LNCAP (cell line): ENCODE data around the gene PYCR2.

Experiments
- TF ChIP-seq, protein P1 (sequence below): fragments of 450-650 bp; IDR thresholded peaks from 2 replicates; pipeline ENCODE4 v1.5.1; 2017; ENCODE audit warnings: mild to moderate bottlenecking

The PYCR2 gene

DNA sequence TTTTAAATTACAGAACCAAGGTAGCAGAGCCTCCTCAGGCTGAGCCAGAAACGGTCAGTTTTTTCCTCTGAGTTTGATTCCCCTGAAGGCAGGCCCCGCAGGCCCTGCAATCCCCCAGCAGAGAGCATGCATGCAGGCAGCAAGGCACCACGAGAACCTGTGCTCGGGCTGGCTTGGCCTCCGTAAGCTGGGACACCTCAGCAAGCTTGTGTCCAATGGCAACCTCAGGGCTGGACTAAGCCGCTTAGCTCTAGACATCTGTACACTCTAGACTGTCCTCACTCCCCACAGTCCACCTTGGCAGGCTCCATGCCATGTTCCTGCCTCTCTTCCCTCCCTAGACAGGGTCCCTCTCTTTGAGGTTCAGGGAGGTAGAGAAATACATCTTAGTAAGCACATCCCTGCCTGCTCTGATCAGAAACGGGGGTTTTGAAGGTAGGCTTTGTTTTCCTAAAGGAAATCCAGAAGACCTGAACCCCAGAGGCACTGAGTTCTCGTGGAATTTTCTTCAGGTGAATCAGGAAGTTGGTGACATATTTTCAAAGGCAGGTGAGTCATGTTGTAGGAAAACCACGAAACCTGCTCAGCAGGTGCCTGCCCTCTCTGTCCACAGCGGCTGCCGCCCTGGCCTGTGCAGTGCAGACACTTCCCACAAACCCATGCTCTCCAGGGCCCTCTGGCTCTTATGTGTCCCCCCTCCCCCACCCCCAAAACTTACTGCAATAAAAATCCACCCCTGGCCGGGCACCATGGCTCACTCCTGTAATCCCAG is 48.8 kb downstream of the PYCR2 start:
- TF ChIP-seq, protein P1, sequence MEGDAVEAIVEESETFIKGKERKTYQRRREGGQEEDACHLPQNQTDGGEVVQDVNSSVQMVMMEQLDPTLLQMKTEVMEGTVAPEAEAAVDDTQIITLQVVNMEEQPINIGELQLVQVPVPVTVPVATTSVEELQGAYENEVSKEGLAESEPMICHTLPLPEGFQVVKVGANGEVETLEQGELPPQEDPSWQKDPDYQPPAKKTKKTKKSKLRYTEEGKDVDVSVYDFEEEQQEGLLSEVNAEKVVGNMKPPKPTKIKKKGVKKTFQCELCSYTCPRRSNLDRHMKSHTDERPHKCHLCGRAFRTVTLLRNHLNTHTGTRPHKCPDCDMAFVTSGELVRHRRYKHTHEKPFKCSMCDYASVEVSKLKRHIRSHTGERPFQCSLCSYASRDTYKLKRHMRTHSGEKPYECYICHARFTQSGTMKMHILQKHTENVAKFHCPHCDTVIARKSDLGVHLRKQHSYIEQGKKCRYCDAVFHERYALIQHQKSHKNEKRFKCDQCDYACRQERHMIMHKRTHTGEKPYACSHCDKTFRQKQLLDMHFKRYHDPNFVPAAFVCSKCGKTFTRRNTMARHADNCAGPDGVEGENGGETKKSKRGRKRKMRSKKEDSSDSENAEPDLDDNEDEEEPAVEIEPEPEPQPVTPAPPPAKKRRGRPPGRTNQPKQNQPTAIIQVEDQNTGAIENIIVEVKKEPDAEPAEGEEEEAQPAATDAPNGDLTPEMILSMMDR: no peak

DNA sequence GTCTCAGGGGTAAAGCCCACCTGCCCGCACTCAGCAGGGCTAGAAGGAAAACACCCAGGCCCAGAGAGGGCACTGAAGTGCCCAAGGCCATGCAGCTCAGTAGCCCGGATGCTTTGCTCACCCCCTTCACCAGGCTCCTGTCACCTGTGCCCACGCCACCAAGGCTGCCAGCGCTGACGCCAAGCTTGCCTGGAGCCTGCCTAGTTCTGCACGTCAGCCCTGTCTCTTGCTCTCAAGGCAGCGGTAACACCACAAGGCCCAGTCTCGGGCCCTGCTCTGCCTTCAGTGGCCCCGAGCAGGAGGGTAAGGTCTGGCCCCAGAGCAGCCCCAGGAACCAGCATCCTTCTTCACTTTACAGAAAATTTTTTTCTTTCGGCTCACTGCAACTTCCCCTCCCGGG is 49.6 kb downstream of the PYCR2 start:
- TF ChIP-seq, protein P1: no peak

- TF ChIP-seq, protein P1: no peak
These were observed 50.7 kb downstream of the PYCR2 start for GRCh38 chr1:225873281-225873850.

DNA sequence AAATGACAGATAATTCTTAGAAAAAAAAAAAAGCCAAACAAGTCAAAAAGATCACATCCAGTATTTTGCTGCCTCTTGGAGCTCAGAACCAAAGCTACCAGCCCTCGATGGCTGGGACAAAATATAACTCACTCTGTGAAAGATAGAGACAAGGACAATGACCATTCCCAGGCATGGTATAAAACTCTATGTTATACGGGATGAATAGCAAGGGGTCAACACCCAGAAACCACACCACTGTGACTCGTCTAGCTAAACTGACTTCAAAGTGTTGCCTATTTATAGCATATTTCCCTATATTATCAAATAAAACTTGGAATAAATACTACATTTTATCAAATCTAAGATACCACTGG is 52.0 kb downstream of the PYCR2 start:
- TF ChIP-seq, protein P1: no peak

DNA sequence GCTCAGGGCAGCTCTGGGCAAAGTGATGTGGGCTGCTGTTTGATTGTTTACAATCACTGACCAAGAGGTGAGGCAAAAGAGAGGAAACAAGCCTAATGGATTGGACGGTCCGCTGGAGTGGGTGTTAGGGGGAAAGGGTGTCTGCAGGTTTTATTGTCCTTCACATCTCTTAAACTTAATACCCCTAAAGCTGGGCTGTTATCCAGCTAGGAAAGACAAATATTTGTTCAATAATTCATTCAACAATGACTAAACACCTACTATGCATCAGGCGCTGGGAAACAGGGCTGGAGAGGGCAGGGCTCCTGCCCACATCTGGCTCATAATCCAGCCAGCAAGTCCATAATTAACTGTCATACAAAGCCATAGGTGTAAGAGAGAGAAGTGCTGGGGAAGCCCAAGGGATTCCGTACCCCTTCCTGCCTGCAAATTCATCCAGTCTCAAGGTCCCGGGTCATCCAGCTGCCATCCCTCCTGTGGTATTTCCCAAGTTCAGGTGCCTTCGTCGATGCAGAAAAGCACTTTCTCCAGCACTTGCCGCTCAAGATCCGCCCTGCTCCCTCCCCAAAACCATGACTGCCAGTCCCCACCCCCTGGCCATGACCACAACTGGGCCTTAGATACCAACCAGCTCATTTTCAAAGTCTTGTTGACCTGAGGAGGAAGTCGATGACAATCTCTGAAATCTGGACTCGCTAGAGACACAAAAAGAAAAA is 52.5 kb downstream of the PYCR2 start:
- TF ChIP-seq, protein P1: no peak

DNA sequence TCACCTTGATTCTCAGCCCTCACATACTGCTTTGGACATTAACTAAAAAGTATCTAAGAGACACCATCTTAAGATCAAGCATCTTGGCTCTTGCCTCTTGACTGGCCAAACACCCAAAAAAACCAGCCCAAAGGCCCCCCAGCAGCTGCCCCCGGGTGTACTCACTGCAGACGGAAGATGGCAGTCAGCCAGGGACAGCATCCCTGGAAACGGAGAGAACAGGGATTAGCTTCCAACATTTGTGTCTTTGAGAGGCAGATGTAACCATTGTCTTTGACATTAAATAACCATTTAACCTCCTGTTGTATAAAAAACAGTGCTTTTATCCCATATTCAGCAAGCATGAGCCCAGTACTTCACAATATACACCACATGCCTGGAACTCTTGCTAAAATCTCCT is 53.1 kb downstream of the PYCR2 start:
- TF ChIP-seq, protein P1: no peak
